PC-9 (cell line): ENCODE data around the gene HELZ. TPM values are rescaled to one million over a fixed set of nuclear protein-coding genes. Genes with fewer than 3 reads are reported as not detected.

ENCODE experiments used
- BruUV-seq: library from RNA; stranded (reverse); fragments of 400-500 nt; replicated peaks from 2 replicates; lab custom pipeline; 2021; lab: Mats Ljungman, UMichigan
- CTCF ChIA-PET: fragments of 300-600 bp; sonication (Branson Sonifier 250); formaldehyde crosslinking; loops from one replicate; lab custom pipeline; 2022; ENCODE audit warnings: antibody characterized with exemption; lab: Charles Lee
- POLR2A ChIA-PET: fragments of 300-600 bp; sonication (Branson Sonifier 250); formaldehyde crosslinking; loops from one replicate; lab custom pipeline; 2022; ENCODE audit warnings: antibody characterized with exemption; ENCODE audit not compliant: unreplicated experiment; lab: Charles Lee
- DNase-seq, 2 experiments: peaks; one replicate each; pipeline versions ENCODE4 v3.0.0 to v3.0.0-alpha.2; 2015 to 2022; ENCODE audit warnings: mixed read lengths in 1 of 2
- H2AFZ ChIP-seq: fragments of 200-600 bp; sonication (generic); 2 replicates; pipeline ENCODE4 v1.8.1; 2017; ENCODE audit warnings: antibody characterized with exemption
- H3F3A ChIP-seq: fragments of 200-600 bp; sonication (generic); 2 replicates; pipeline ENCODE4 v1.8.1; 2017; ENCODE audit warnings: antibody characterized with exemption, mild to moderate bottlenecking, low read depth; ENCODE audit not compliant: insufficient read depth
- H3K27ac ChIP-seq: fragments of 200-600 bp; sonication (generic); 2 replicates; pipeline ENCODE4 v1.6.1; 2016; ENCODE audit warnings: mixed run types
- H3K27me3 ChIP-seq: fragments of 200-600 bp; sonication (generic); 2 replicates; pipeline ENCODE4 v1.6.1; 2016; ENCODE audit warnings: low read depth, mixed run types; ENCODE audit not compliant: insufficient read depth
- H3K36me3 ChIP-seq: fragments of 200-600 bp; sonication (generic); 2 replicates; pipeline ENCODE4 v1.6.1; 2016; ENCODE audit warnings: low read depth, mixed run types
- H3K4me1 ChIP-seq: fragments of 200-600 bp; sonication (generic); replicated peaks from 2 replicates; pipeline ENCODE4 v1.6.1; 2016; ENCODE audit warnings: mixed run types; ENCODE audit not compliant: insufficient read depth
- H3K4me2 ChIP-seq: fragments of 200-600 bp; sonication (generic); 2 replicates; pipeline ENCODE4 v1.6.1; 2017; ENCODE audit warnings: mixed run types
- H3K4me3 ChIP-seq: fragments of 200-600 bp; sonication (generic); 2 replicates; pipeline ENCODE4 v1.6.1; 2016; ENCODE audit warnings: mixed run types
- H3K79me2 ChIP-seq: fragments of 200-600 bp; sonication (generic); 2 replicates; pipeline ENCODE4 v1.6.1; 2017; ENCODE audit warnings: low read depth, mixed run types
- H3K9me2 ChIP-seq: fragments of 200-600 bp; sonication (generic); 2 replicates; pipeline ENCODE4 v1.8.1; 2017; ENCODE audit warnings: mild to moderate bottlenecking; ENCODE audit not compliant: insufficient read depth
- H3K9me3 ChIP-seq: fragments of 200-600 bp; sonication (generic); 2 replicates; pipeline ENCODE4 v1.8.1; 2016; ENCODE audit warnings: low read depth; ENCODE audit not compliant: insufficient read depth
- H4K20me1 ChIP-seq: fragments of 200-600 bp; sonication (generic); 2 replicates; pipeline ENCODE4 v1.8.1; 2017; ENCODE audit not compliant: insufficient read depth
- EZH2 ChIP-seq: fragments of 200-600 bp; sonication (generic); IDR thresholded peaks from 2 replicates; pipeline ENCODE4 v1.8.0; 2017; ENCODE audit warnings: antibody characterized with exemption, low read depth
- intact Hi-C: fragments of 100-400 bp; cut with micrococcal nuclease; formaldehyde crosslinking; loops from one replicate; pipeline ENCODE4 v1.10.0; 2022; ENCODE audit not compliant: unreplicated experiment
- total RNA-seq: library from RNA; stranded (reverse); gene quantifications from 2 replicates; pipeline ENCODE4 v1.2.3, GENCODE V29; 2021
- TF ChIP-seq, protein P1 (sequence below): fragments of 200-600 bp; sonication (generic); conservative IDR thresholded peaks from 2 replicates; pipeline ENCODE4 v1.6.1; 2017; ENCODE audit warnings: mixed run types, antibody characterized with exemption, mild to moderate bottlenecking, moderate library complexity

HELZ gene
- total RNA-seq, 1 experiment from 2014 or later, result 38.0 TPM

DNA sequence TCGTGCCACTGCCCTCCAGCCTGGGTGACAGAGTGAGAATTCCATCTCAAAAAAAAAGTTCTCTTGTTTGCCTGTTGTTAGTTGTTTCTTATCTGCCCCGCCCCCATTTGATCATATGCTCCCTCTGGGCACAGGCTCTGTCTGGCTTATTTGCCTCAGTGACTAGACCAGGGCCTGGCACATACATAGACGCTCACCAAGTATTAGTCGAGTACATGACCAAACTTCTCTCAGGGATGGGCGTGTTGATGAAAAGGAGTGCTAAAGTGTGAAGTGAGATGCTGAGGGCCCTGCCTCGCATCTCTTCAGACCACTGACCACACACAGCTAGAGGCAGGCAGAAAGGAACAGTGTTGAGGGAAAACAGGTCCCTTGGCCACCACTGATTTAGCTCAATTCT, 3.3 kb upstream of the HELZ start:
- ChIA-PET CTCF (no interaction called here), POLR2A (no interaction called here)
- Histone ChIP-seq H2AFZ (no peak overlapping the region), H3F3A (peaks cover 17% of the 10 kb centered on the region), H3K4me2 (no peak overlapping the region), H3K9me2 (no peaks in the 10 kb centered on the region), H3K9me3 (no peaks in the 10 kb centered on the region), H3K4me1 (peaks cover 20% of the 10 kb centered on the region), H3K27me3 (no peaks in the 10 kb centered on the region), H3K79me2 (peaks cover 16% of the 10 kb centered on the region), H4K20me1 (no peaks in the 10 kb centered on the region; the same call in 1 of the 2 replicates), H3K4me3 (no peak overlapping the region), H3K36me3 (no peaks in the 10 kb centered on the region), H3K27ac (no peak overlapping the region)
- no peak for DNase-seq
- no peak for TF ChIP-seq EZH2
- TF ChIP-seq, protein P1, sequence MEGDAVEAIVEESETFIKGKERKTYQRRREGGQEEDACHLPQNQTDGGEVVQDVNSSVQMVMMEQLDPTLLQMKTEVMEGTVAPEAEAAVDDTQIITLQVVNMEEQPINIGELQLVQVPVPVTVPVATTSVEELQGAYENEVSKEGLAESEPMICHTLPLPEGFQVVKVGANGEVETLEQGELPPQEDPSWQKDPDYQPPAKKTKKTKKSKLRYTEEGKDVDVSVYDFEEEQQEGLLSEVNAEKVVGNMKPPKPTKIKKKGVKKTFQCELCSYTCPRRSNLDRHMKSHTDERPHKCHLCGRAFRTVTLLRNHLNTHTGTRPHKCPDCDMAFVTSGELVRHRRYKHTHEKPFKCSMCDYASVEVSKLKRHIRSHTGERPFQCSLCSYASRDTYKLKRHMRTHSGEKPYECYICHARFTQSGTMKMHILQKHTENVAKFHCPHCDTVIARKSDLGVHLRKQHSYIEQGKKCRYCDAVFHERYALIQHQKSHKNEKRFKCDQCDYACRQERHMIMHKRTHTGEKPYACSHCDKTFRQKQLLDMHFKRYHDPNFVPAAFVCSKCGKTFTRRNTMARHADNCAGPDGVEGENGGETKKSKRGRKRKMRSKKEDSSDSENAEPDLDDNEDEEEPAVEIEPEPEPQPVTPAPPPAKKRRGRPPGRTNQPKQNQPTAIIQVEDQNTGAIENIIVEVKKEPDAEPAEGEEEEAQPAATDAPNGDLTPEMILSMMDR, result no peak
- BruUV-seq, result no TSS peak
- intact Hi-C loops, result loop anchor here (5.0 kb wide), 1 partner anchor 119 kb away; the partner anchor contains the start of gene PSMD12

DNA sequence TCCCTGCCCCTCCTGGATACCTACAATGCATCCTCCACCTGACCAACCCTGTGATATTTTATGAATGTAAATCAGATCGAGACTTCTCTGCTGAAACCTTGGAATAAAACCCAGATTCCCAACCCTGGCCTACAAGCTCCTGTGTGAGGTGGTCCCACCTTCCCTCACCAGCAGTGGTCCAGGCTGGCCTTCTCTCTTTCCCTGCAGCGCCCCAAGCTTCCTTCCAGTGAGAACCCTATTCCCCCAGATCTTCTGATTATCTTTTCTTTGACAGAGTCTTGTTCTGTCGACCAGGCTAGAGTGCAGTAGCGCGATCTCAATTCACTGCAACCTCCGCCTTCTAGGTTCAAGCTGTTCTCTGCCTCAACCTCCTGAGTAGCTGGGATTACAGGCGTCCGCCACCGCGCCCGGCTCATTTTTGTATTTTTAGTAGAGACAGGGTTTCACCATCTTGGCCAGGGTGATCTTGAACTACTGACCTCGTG, 2.5 kb upstream of the HELZ start:
- Histone ChIP-seq H3K27me3 (no peaks in the 10 kb centered on the region), H2AFZ (no peak overlapping the region), H3K4me2 (peak overlapping the region; percentile 93), H4K20me1 (no peaks in the 10 kb centered on the region; the same call in 1 of the 2 replicates), H3K9me2 (no peaks in the 10 kb centered on the region), H3K27ac (peak overlapping the region; percentile 65), H3K9me3 (no peaks in the 10 kb centered on the region), H3K79me2 (peaks cover 25% of the 10 kb centered on the region), H3K36me3 (no peaks in the 10 kb centered on the region), H3F3A (peaks cover 20% of the 10 kb centered on the region), H3K4me1 (peaks cover 27% of the 10 kb centered on the region), H3K4me3 (no peak overlapping the region)
- POLR2A ChIA-PET, result interaction anchor here (0.6 kb wide), 1 partner anchor 301 kb away, joined by 3 read pairs; no protein-coding TSS in a partner anchor
- DNase-seq, result no peak
- intact Hi-C loops, result loop anchor here (5.0 kb wide), 1 partner anchor 120 kb away; the partner anchor contains the start of gene PSMD12
- CTCF ChIA-PET, result interaction anchor here (0.6 kb wide), 1 partner anchor 26 kb away, joined by 3 read pairs; no protein-coding TSS in a partner anchor
- TF ChIP-seq, protein P1, result no peak
- no peak for TF ChIP-seq EZH2
- no TSS peak for BruUV-seq

DNA sequence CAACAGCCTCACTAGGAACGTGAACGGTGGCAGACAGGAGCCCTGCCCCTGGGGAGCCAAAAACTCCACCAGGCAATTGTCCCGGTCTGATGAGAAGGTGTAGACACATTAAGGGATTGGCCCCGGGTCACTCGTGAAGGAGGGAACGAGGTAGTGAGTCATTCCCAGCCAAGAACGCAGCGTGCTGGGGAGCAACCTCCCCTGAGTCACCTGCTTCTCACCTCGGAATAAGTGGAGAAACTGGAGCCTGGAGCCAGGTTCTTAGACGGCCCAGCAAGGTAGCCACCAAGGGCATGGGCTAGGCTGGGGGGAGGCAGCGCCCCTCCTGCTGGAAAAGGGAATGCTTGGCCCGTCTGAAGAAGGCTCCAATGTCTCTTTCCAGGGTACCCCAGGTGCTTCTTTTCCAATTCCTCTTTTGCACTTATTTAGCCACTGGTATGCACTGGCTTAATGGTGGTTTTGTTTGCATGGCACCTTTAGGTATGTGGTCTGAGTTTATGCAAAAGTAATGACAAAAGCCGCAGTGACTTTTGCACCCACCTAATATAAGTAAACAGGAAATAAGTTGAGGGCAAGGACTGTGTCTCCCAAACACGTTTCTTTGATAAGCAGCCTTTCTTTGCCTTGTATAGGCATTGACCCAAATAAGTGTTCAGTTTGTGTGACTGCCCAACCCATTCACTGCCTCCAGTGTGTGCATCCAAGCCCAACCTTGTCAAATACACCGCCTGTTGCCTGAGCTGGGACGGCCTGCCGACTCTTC, 1.8 kb upstream of the HELZ start:
- Histone ChIP-seq H3K9me3 (no peaks in the 10 kb centered on the region), H3K4me1 (peaks cover 27% of the 10 kb centered on the region), H2AFZ (peak overlapping the region; percentile 95), H3K27me3 (no peaks in the 10 kb centered on the region), H3K79me2 (peaks cover 29% of the 10 kb centered on the region), H3K4me3 (peak overlapping the region; percentile 99), H3F3A (peaks cover 20% of the 10 kb centered on the region), H3K27ac (peak overlapping the region; percentile 65), H3K4me2 (peak overlapping the region; percentile 93), H3K36me3 (no peaks in the 10 kb centered on the region), H4K20me1 (no peaks in the 10 kb centered on the region; the same call in none of the 2 replicates), H3K9me2 (no peaks in the 10 kb centered on the region)
- ChIA-PET POLR2A (interaction anchor here (0.6 kb wide), 1 partner anchor 300 kb away, joined by 3 read pairs; no protein-coding TSS in a partner anchor), CTCF (interaction anchor here (0.6 kb wide), 1 partner anchor 25 kb away, joined by 3 read pairs; no protein-coding TSS in a partner anchor)
- peak; percentile 83 to 94 for DNase-seq
- TF ChIP-seq, protein P1, result no peak
- TF ChIP-seq EZH2, result no peak
- BruUV-seq, result no TSS peak
- intact Hi-C loops, result loop anchor here (5.0 kb wide), 1 partner anchor 120 kb away; the partner anchor contains the start of gene PSMD12
